LHCN-M2 (cell line): ENCODE results near the gene PIK3CA. TPM values are rescaled to one million over a fixed set of nuclear protein-coding genes. Genes with fewer than 3 reads are reported as not detected.

Source experiments
- total RNA-seq: library from RNA; depleted of rRNA; stranded (reverse); fragments of >200 nt; gene quantifications from 2 replicates; pipeline ENCODE4 v1.2.3, GENCODE V29; 2014; rRNA removed

Gene PIK3CA
- total RNA-seq, 1 experiment from 2014 or later = 22.8 TPM

Other genes starting within 250 kb of the PIK3CA start
- gene ZMAT3, start 76.5 kb upstream of the PIK3CA start, total RNA-seq = 41.7 and 53.6 TPM in 2 replicates
- gene KCNMB3, start 102.8 kb downstream of the PIK3CA start, total RNA-seq = 0.63 and 1.2 TPM in 2 replicates
- gene ZNF639, start 174.7 kb downstream of the PIK3CA start, total RNA-seq = 46.0 and 50.4 TPM in 2 replicates
- 38.3 and 46.0 TPM in 2 replicates for gene MFN1, start 199.4 kb downstream of the PIK3CA start, total RNA-seq